ENCODE measurements around the gene STK39. TPM values are rescaled to one million over a fixed set of nuclear protein-coding genes. Genes with fewer than 3 reads are reported as not detected.

The STK39 gene
- total RNA-seq, 2 experiments from 2014 or later, result 33.4 to 34.8 TPM

- Mint-ChIP-seq H3K9me3 (ENCODE audit: insufficient read depth) (no peaks in the 10 kb centered on the region), H3K27ac (no peak overlapping the region), H3K27me3 (ENCODE audit: low read depth) (no peaks in the 10 kb centered on the region), H3K36me3 (ENCODE audit: low read depth) (peaks cover 27% of the 10 kb centered on the region), H3K4me1 (ENCODE audit: low read depth) (peaks cover 56% of the 10 kb centered on the region), H3K4me3 (no peak overlapping the region)
- DNase-seq (no peak), ATAC-seq (no peak)
- CTCF ChIA-PET, result interaction anchor here (1.2 kb wide), 1 partner anchor 10 kb away, joined by 3 read pairs; no protein-coding TSS in a partner anchor
- POLR2A ChIA-PET, result no interaction called here
These were observed 61.7 kb downstream of the STK39 start for GRCh38 chr2:168185583-168186274.

GRCh38 chr2:168184681-168185513 lies 62.5 kb downstream of the STK39 start:
- peaks cover 49% of the 10 kb centered on the region for H3K4me1 Mint-ChIP-seq (ENCODE audit: low read depth)
- H3K36me3 Mint-ChIP-seq (ENCODE audit: low read depth), result peaks cover 28% of the 10 kb centered on the region
- no peaks in the 10 kb centered on the region for H3K9me3 Mint-ChIP-seq (ENCODE audit: insufficient read depth)
- ChIA-PET CTCF (interaction anchor here (1.0 to 1.6 kb wide), 2 partner anchors 15 to 28 kb away, joined by 3 to 4 read pairs; no protein-coding TSS in a partner anchor), POLR2A (no interaction called here)
- H3K27ac Mint-ChIP-seq, result no peak overlapping the region
- ATAC-seq (no peak), DNase-seq (no peak)
- H3K4me3 Mint-ChIP-seq, result no peak overlapping the region
- H3K27me3 Mint-ChIP-seq (ENCODE audit: low read depth), result no peaks in the 10 kb centered on the region

- no peaks in the 10 kb centered on the region for H3K27me3 Mint-ChIP-seq (ENCODE audit: low read depth)
- ChIA-PET CTCF (interaction anchor here (0.6 to 2.3 kb wide), 3 partner anchors 13 to 804 kb away, joined by 3 to 6 read pairs (median 4); no protein-coding TSS in a partner anchor), POLR2A (no interaction called here)
- peaks cover 36% of the 10 kb centered on the region for H3K36me3 Mint-ChIP-seq (ENCODE audit: low read depth)
- no peak for DNase-seq
- peaks cover 48% of the 10 kb centered on the region for H3K4me1 Mint-ChIP-seq (ENCODE audit: low read depth)
- H3K9me3 Mint-ChIP-seq (ENCODE audit: insufficient read depth), result no peaks in the 10 kb centered on the region
- ATAC-seq, result no peak
- H3K27ac Mint-ChIP-seq, result no peak overlapping the region
- no peak overlapping the region for H3K4me3 Mint-ChIP-seq
These were observed 63.9 kb downstream of the STK39 start for GRCh38 chr2:168183308-168183997.

- Mint-ChIP-seq H3K36me3 (ENCODE audit: low read depth) (peaks cover 38% of the 10 kb centered on the region), H3K27me3 (ENCODE audit: low read depth) (no peaks in the 10 kb centered on the region), H3K9me3 (ENCODE audit: insufficient read depth) (no peaks in the 10 kb centered on the region), H3K4me1 (ENCODE audit: low read depth) (peaks cover 53% of the 10 kb centered on the region), H3K4me3 (no peak overlapping the region), H3K27ac (no peak overlapping the region)
- no peak for ATAC-seq
- DNase-seq, result no peak
- ChIA-PET POLR2A (no interaction called here), CTCF (interaction anchor here (1.1 to 2.3 kb wide), 3 partner anchors 13 to 152 kb away, joined by 3 to 11 read pairs (median 6); no protein-coding TSS in a partner anchor)
These were observed 64.7 kb downstream of the STK39 start for GRCh38 chr2:168182550-168183249.

GRCh38 chr2:168181825-168182224 lies 65.6 kb downstream of the STK39 start:
- ChIA-PET POLR2A (no interaction called here), CTCF (interaction anchor here (1.1 to 2.3 kb wide), 3 partner anchors 13 to 153 kb away, joined by 3 to 11 read pairs (median 6); no protein-coding TSS in a partner anchor)
- no peak for ATAC-seq
- DNase-seq, result no peak
- Mint-ChIP-seq H3K36me3 (ENCODE audit: low read depth) (peaks cover 40% of the 10 kb centered on the region), H3K4me3 (no peak overlapping the region), H3K27ac (peak overlapping the region; percentile 23), H3K9me3 (ENCODE audit: insufficient read depth) (no peaks in the 10 kb centered on the region), H3K27me3 (ENCODE audit: low read depth) (no peaks in the 10 kb centered on the region), H3K4me1 (ENCODE audit: low read depth) (peaks cover 60% of the 10 kb centered on the region)

GRCh38 chr2:168180914-168181313 lies 66.5 kb downstream of the STK39 start:
- ChIA-PET POLR2A (no interaction called here), CTCF (interaction anchor here (0.9 to 2.3 kb wide), 2 partner anchors 14 to 20 kb away, joined by 3 to 11 read pairs; no protein-coding TSS in a partner anchor)
- Mint-ChIP-seq H3K4me1 (ENCODE audit: low read depth) (peaks cover 60% of the 10 kb centered on the region), H3K27me3 (ENCODE audit: low read depth) (no peaks in the 10 kb centered on the region), H3K4me3 (no peak overlapping the region), H3K36me3 (ENCODE audit: low read depth) (peaks cover 40% of the 10 kb centered on the region), H3K27ac (no peak overlapping the region), H3K9me3 (ENCODE audit: insufficient read depth) (no peaks in the 10 kb centered on the region)
- ATAC-seq (no peak), DNase-seq (no peak)

- Mint-ChIP-seq H3K27ac (no peak overlapping the region), H3K9me3 (ENCODE audit: insufficient read depth) (no peaks in the 10 kb centered on the region), H3K4me1 (ENCODE audit: low read depth) (peaks cover 56% of the 10 kb centered on the region), H3K27me3 (ENCODE audit: low read depth) (no peaks in the 10 kb centered on the region), H3K4me3 (no peak overlapping the region), H3K36me3 (ENCODE audit: low read depth) (peaks cover 40% of the 10 kb centered on the region)
- ATAC-seq, result no peak
- ChIA-PET POLR2A (no interaction called here), CTCF (interaction anchor here (0.9 to 1.1 kb wide), 2 partner anchors 19 to 20 kb away, joined by 3 read pairs; no protein-coding TSS in a partner anchor)
- no peak for DNase-seq
These were observed 66.9 kb downstream of the STK39 start for GRCh38 chr2:168180483-168180882.

GRCh38 chr2:168179592-168179991 lies 67.8 kb downstream of the STK39 start:
- Mint-ChIP-seq H3K27me3 (ENCODE audit: low read depth) (no peaks in the 10 kb centered on the region), H3K4me3 (no peak overlapping the region), H3K9me3 (ENCODE audit: insufficient read depth) (no peaks in the 10 kb centered on the region), H3K36me3 (ENCODE audit: low read depth) (peaks cover 43% of the 10 kb centered on the region), H3K4me1 (ENCODE audit: low read depth) (peaks cover 55% of the 10 kb centered on the region), H3K27ac (no peak overlapping the region)
- DNase-seq (no peak), ATAC-seq (no peak)
- ChIA-PET CTCF (interaction anchor here (1.1 to 1.6 kb wide), 2 partner anchors 12 to 19 kb away, joined by 3 to 4 read pairs; no protein-coding TSS in a partner anchor), POLR2A (no interaction called here)

- no peaks in the 10 kb centered on the region for H3K9me3 Mint-ChIP-seq (ENCODE audit: insufficient read depth)
- ChIA-PET CTCF (interaction anchor here (1.6 kb wide), 1 partner anchor 13 kb away, joined by 4 read pairs; no protein-coding TSS in a partner anchor), POLR2A (no interaction called here)
- ATAC-seq, result no peak
- H3K4me3 Mint-ChIP-seq, result no peak overlapping the region
- no peak for DNase-seq
- H3K4me1 Mint-ChIP-seq (ENCODE audit: low read depth), result peaks cover 64% of the 10 kb centered on the region
- H3K36me3 Mint-ChIP-seq (ENCODE audit: low read depth), result peaks cover 50% of the 10 kb centered on the region
- H3K27ac Mint-ChIP-seq, result no peak overlapping the region
- no peaks in the 10 kb centered on the region for H3K27me3 Mint-ChIP-seq (ENCODE audit: low read depth)
These were observed 68.7 kb downstream of the STK39 start for GRCh38 chr2:168178520-168179324.

- Mint-ChIP-seq H3K27ac (no peak overlapping the region), H3K4me1 (ENCODE audit: low read depth) (peaks cover 41% of the 10 kb centered on the region), H3K36me3 (ENCODE audit: low read depth) (peaks cover 37% of the 10 kb centered on the region), H3K9me3 (ENCODE audit: insufficient read depth) (no peaks in the 10 kb centered on the region), H3K4me3 (no peak overlapping the region), H3K27me3 (ENCODE audit: low read depth) (no peaks in the 10 kb centered on the region)
- ChIA-PET POLR2A (no interaction called here), CTCF (interaction anchor here (0.5 to 1.2 kb wide), 4 partner anchors 18 to 170 kb away, joined by 3 to 4 read pairs (median 4); no protein-coding TSS in a partner anchor)
- DNase-seq (no peak), ATAC-seq (no peak)
These were observed 71.0 kb downstream of the STK39 start for GRCh38 chr2:168176402-168176801.
